Upper lobe of right lung (tissue), 1 donor: ENCODE results near the gene CHMP1B. TPM values are rescaled to one million over a fixed set of nuclear protein-coding genes. Genes with fewer than 3 reads are reported as not detected.
A peak's percentile ranks its signal among the peaks of the same experiment; 100 is the strongest.

Source experiments
- ATAC-seq: fragments of 200-7000 bp; cut with Tn5 transposase; one replicate; pipeline ENCODE4 v1.9.1; 2020; ENCODE audit warnings: mild to moderate bottlenecking, moderate library complexity
- DNase-seq: peaks from one replicate; pipeline ENCODE4 v3.0.0-alpha.2; 2020
- H3K27ac ChIP-seq: fragments of 200-600 bp; one replicate; pipeline ENCODE4 v1.8.0; 2022
- H3K27me3 ChIP-seq: fragments of 200-600 bp; one replicate; pipeline ENCODE4 v1.8.0; 2022; ENCODE audit warnings: mild to moderate bottlenecking
- H3K36me3 ChIP-seq: fragments of 200-600 bp; one replicate; pipeline ENCODE4 v1.8.0; 2022
- H3K4me1 ChIP-seq: fragments of 200-600 bp; one replicate; pipeline ENCODE4 v1.8.0; 2022
- H3K4me3 ChIP-seq: fragments of 200-600 bp; one replicate; pipeline ENCODE4 v1.8.0; 2022; ENCODE audit warnings: mild to moderate bottlenecking
- H3K9me3 ChIP-seq: fragments of 200-600 bp; one replicate; pipeline ENCODE4 v1.8.0; 2022
- CTCF ChIP-seq: fragments of 200-600 bp; IDR thresholded peaks from one replicate; pipeline ENCODE4 v1.8.0; 2022; ENCODE audit warnings: antibody characterized with exemption
- intact Hi-C: fragments of 100-400 bp; cut with DNase I; formaldehyde crosslinking; loops from one replicate; pipeline ENCODE4 v1.11.0; 2022
- long read RNA-seq: library from polyadenylated mRNA; unstranded; transcript quantifications from one replicate; pipeline ENCODE4 v2.0.0, GENCODE V29; 2021
- total RNA-seq: library from RNA; stranded (reverse); fragmentation: NEBNext Ultra II Directional; extraction: Animal tissue kit (Norgen Biotek cat#: 25700); gene quantifications from one replicate; pipeline ENCODE4 v1.2.1, GENCODE V29; 2021
- donor health status: DM: no; HTN: yes; CAD: no; lungs with severe emphysema.

CHMP1B gene, protein sequence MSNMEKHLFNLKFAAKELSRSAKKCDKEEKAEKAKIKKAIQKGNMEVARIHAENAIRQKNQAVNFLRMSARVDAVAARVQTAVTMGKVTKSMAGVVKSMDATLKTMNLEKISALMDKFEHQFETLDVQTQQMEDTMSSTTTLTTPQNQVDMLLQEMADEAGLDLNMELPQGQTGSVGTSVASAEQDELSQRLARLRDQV
- total RNA-seq = 42.6 TPM
- long read RNA-seq, transcript CHMP1B-201 (1 exons, 3,054 nt) = major isoform, 49 of 49 reads
- long read RNA-seq, partial matches to known transcripts = 0 of 49 reads
- long read RNA-seq, other reads (novel, unspliced or antisense) = 0 of 49 reads

DNA sequence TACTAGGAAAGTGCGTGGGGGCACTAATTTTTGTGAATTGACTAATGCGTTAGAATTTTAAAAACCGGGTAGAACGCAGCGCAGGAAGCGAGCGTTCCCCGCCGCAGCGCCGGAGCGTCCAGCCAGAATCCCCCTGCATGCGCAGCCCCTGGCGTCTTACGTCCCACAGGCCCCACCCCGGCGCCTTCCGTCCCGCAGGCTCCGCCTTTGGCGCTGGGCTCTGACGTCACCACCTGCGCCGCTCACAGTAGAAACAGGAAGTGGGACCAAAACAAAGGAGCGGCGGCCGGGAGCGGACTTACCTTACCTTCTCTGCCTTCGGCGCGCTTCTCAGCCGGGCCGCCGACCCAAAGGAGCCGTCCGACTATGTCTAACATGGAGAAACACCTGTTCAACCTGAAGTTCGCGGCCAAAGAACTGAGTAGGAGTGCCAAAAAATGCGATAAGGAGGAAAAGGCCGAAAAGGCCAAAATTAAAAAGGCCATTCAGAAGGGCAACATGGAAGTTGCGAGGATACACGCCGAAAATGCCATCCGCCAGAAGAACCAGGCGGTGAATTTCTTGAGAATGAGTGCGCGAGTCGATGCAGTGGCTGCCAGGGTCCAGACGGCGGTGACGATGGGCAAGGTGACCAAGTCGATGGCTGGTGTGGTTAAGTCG lies at the start of gene CHMP1B:
Gene CHMP1B, plus strand, starts transcription at position 268 of the 660 bp plus-strand sequence. Its CDS starts 99 bp downstream, at position 367.
- peak within 1 kb of the TSS; percentile 72 for H3K4me3 ChIP-seq
- H3K36me3 ChIP-seq = peaks cover 6% of the 10 kb centered on the region
- H3K4me1 ChIP-seq = peaks cover 24% of the 10 kb centered on the region
- ATAC-seq (peak; percentile 99), DNase-seq (peak; percentile 99)
- peak within 1 kb of the TSS; percentile 94 for H3K27ac ChIP-seq
- no peaks in the 10 kb centered on the region for H3K27me3 ChIP-seq
- H3K9me3 ChIP-seq = no peaks in the 10 kb centered on the region
- no peak for TF ChIP-seq CTCF
- intact Hi-C loops = no loop called here

DNA sequence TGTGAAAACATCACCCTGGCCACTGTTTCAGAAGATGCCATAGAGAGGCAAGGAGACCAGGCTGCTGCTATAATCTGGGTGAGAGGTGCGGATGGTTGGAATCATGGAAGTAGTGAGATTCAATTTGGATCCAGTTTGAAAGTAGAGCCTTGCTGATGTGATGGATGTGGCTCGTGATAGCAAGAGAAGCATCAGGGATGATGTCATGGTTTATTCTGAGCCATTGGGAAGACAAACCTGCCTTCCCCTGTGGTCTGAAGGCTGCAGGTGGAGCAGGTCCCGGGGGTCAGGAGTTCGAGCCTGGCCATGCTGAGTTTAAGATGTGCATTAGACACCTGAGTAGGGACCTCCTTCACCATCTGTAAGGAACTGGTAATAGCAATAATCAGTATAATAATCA lies 49.6 kb upstream of the CHMP1B start:
- Histone ChIP-seq H3K4me1 (no peaks in the 10 kb centered on the region), H3K27me3 (no peaks in the 10 kb centered on the region), H3K4me3 (no peak overlapping the region), H3K27ac (no peak overlapping the region), H3K9me3 (no peaks in the 10 kb centered on the region), H3K36me3 (no peaks in the 10 kb centered on the region)
- TF ChIP-seq CTCF = no peak
- no peak for DNase-seq
- intact Hi-C loops = no loop called here
- ATAC-seq = no peak

DNA sequence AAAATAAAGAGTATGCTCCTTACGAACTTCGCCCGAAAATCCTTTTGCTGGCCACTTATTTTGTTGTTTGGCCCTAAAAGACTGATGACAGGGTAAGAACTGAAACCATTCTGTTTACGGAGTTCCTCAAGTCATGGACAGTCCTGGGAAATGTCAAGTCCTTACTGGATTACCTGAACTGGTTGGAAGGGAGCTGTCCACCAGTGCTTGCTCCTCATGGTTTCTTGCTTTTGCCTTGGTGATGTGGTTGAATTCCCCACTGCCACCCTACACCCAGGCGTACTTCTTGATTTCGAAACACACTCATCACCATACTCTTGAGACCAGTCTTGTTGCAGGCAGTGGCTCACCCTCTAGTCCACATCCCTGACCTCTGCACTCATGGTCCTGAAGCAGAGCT lies 49.1 kb upstream of the CHMP1B start:
- intact Hi-C loops = no loop called here
- H3K4me3 ChIP-seq = no peak overlapping the region
- no peaks in the 10 kb centered on the region for H3K36me3 ChIP-seq
- no peak for TF ChIP-seq CTCF
- ATAC-seq (no peak), DNase-seq (no peak)
- no peaks in the 10 kb centered on the region for H3K9me3 ChIP-seq
- no peaks in the 10 kb centered on the region for H3K27me3 ChIP-seq
- no peaks in the 10 kb centered on the region for H3K4me1 ChIP-seq
- no peak overlapping the region for H3K27ac ChIP-seq

DNA sequence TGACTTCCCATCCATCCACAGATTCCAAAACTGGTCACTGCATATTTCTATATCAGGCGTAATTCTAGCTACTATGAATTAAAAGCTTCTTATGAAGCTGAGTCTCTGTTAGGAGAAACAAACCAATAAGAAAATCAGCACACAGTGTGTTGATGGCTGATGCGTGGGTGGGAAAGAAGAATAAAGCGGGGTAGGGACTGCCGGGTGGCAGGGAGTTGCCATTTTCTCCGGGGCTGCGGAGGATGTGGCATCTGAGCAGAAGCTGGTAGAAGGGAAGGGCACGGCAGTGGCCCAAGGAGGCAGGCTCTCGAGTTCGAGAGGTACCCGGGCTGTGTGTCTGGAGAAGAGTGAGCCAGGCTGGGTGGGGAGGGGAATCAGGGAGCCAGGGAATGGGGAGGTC lies 48.6 kb upstream of the CHMP1B start:
- no peak for TF ChIP-seq CTCF
- no peaks in the 10 kb centered on the region for H3K27me3 ChIP-seq
- ATAC-seq (no peak), DNase-seq (no peak)
- no peaks in the 10 kb centered on the region for H3K9me3 ChIP-seq
- no peak overlapping the region for H3K27ac ChIP-seq
- no peaks in the 10 kb centered on the region for H3K4me1 ChIP-seq
- intact Hi-C loops = no loop called here
- no peaks in the 10 kb centered on the region for H3K36me3 ChIP-seq
- no peak overlapping the region for H3K4me3 ChIP-seq

DNA sequence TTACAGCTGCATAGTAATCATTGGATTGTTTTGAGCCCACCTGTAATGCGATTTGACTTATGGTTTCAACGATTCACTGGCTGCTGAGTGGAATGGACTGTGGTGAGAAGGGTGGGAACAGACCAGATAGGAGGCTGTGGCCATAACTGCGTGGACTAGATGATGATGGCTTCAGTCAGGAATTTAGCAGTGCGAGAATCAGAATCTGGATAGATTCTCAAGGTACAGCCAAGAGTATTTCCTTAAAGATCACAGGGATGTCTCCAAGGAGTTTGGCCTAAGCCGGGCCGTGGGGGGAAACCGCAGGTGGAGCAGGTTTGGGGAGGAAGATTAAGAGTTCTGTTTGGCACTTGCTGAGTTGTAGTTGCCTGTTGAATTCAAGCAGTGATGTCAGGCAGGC lies 44.0 kb upstream of the CHMP1B start:
- TF ChIP-seq CTCF = no peak
- Histone ChIP-seq H3K27me3 (no peaks in the 10 kb centered on the region), H3K27ac (no peak overlapping the region), H3K4me1 (no peaks in the 10 kb centered on the region), H3K36me3 (no peaks in the 10 kb centered on the region), H3K9me3 (no peaks in the 10 kb centered on the region), H3K4me3 (no peak overlapping the region)
- ATAC-seq (no peak), DNase-seq (no peak)
- intact Hi-C loops = no loop called here
